NT2/D1 (cell line): ENCODE measurements around the gene SAE1.
"Not testable (repeated sequence)": the region's sequence is repeated elsewhere in the genome, so short reads cannot be mapped to it uniquely, and the experiment has no call there.

Source experiments
- DNase-seq: peaks from one replicate; pipeline ENCODE4 v3.0.0-alpha.2; 2011; ENCODE audit warnings: low read depth, low spot score
- H3K27me3 ChIP-seq: 2 replicates; pipeline ENCODE4 v1.6.0; 2011; ENCODE audit warnings: mild to moderate bottlenecking; ENCODE audit not compliant: insufficient read length, insufficient read depth
- H3K36me3 ChIP-seq: 2 replicates; pipeline ENCODE4 v1.6.1; 2011; ENCODE audit warnings: mild to moderate bottlenecking, low read length, mixed read lengths; ENCODE audit not compliant: insufficient read depth, insufficient read length
- H3K4me1 ChIP-seq: 2 replicates; pipeline ENCODE4 v1.5.1; 2011; ENCODE audit not compliant: insufficient read depth, insufficient read length
- H3K4me3 ChIP-seq: 2 replicates; pipeline ENCODE4 v1.5.1; 2011; ENCODE audit warnings: low read depth; ENCODE audit not compliant: insufficient read length
- H3K9ac ChIP-seq: 2 replicates; pipeline ENCODE4 v1.6.0; 2011; ENCODE audit warnings: low read depth; ENCODE audit not compliant: insufficient read length
- H3K9me3 ChIP-seq: 2 replicates; pipeline ENCODE4 v1.5.1; 2011; ENCODE audit warnings: mild to moderate bottlenecking, low read length; ENCODE audit not compliant: insufficient read depth
- SUZ12 ChIP-seq: IDR thresholded peaks from 2 replicates; pipeline ENCODE4 v1.6.1; 2011; ENCODE audit not compliant: insufficient read length, insufficient read depth; ENCODE audit errors: extremely low read depth
- YY1 ChIP-seq: IDR thresholded peaks from 2 replicates; pipeline ENCODE4 v1.6.1; 2011; ENCODE audit not compliant: insufficient read length, insufficient read depth
- ZNF274 ChIP-seq: IDR thresholded peaks from 2 replicates; pipeline ENCODE4 v1.6.1; 2011; ENCODE audit warnings: mild to moderate bottlenecking, low read depth, low read length

Gene SAE1

GRCh38 chr19:47240996-47241918 is 110.6 kb downstream of the SAE1 start:
- Histone ChIP-seq H3K36me3 (no peaks in the 10 kb centered on the region), H3K4me3 (no peak overlapping the region), H3K9ac (peak overlapping the region; percentile 42), H3K27me3 (peaks cover 37% of the 10 kb centered on the region), H3K9me3 (no peaks in the 10 kb centered on the region), H3K4me1 (peaks cover 14% of the 10 kb centered on the region)
- no peak for TF ChIP-seq ZNF274
- no peak for TF ChIP-seq SUZ12
- no peak for TF ChIP-seq YY1
- no peak for DNase-seq

- no peak for DNase-seq
- no peaks in the 10 kb centered on the region for H3K36me3 ChIP-seq
- peaks cover 14% of the 10 kb centered on the region for H3K4me1 ChIP-seq
- H3K4me3 ChIP-seq, result no peak overlapping the region
- no peak overlapping the region for H3K9ac ChIP-seq
- no peaks in the 10 kb centered on the region for H3K9me3 ChIP-seq
- peaks cover 37% of the 10 kb centered on the region for H3K27me3 ChIP-seq
- TF ChIP-seq YY1 (no peak), SUZ12 (no peak), ZNF274 (no peak)
These were observed 111.4 kb downstream of the SAE1 start for GRCh38 chr19:47241919-47242577.

- H3K27me3 ChIP-seq, result peaks cover 37% of the 10 kb centered on the region
- H3K9ac ChIP-seq, result no peak overlapping the region
- peak overlapping the region; percentile 25 for H3K4me3 ChIP-seq
- no peak for TF ChIP-seq YY1
- no peak for TF ChIP-seq SUZ12
- no peak for TF ChIP-seq ZNF274
- no peak for DNase-seq
- H3K36me3 ChIP-seq, result no peaks in the 10 kb centered on the region
- peaks cover 14% of the 10 kb centered on the region for H3K4me1 ChIP-seq
- no peaks in the 10 kb centered on the region for H3K9me3 ChIP-seq
These were observed 112.7 kb downstream of the SAE1 start for GRCh38 chr19:47243364-47243775.

GRCh38 chr19:47243776-47244547 is 113.3 kb downstream of the SAE1 start:
- H3K9ac ChIP-seq, result peak overlapping the region; percentile 61
- H3K27me3 ChIP-seq, result peaks cover 33% of the 10 kb centered on the region
- no peaks in the 10 kb centered on the region for H3K9me3 ChIP-seq
- TF ChIP-seq YY1, result no peak
- no peak for TF ChIP-seq ZNF274
- no peak for TF ChIP-seq SUZ12
- peak; percentile 84 for DNase-seq
- H3K36me3 ChIP-seq, result no peaks in the 10 kb centered on the region
- peaks cover 14% of the 10 kb centered on the region for H3K4me1 ChIP-seq
- H3K4me3 ChIP-seq, result peak overlapping the region; percentile 25

- no peak overlapping the region for H3K9ac ChIP-seq
- H3K36me3 ChIP-seq, result no peaks in the 10 kb centered on the region
- H3K27me3 ChIP-seq, result peaks cover under 1% of the 10 kb centered on the region
- H3K4me3 ChIP-seq, result no peak overlapping the region
- no peak for DNase-seq
- TF ChIP-seq ZNF274 (no peak), SUZ12 (no peak), YY1 (no peak)
- no peaks in the 10 kb centered on the region for H3K4me1 ChIP-seq
- no peaks in the 10 kb centered on the region for H3K9me3 ChIP-seq
These were observed 116.8 kb downstream of the SAE1 start for GRCh38 chr19:47247308-47247990.

- not testable (repeated sequence) for H3K4me1 ChIP-seq, H3K36me3 ChIP-seq, H3K4me3 ChIP-seq, H3K27me3 ChIP-seq, DNase-seq, H3K9me3 ChIP-seq, H3K9ac ChIP-seq
These were observed 122.4 kb downstream of the SAE1 start for GRCh38 chr19:47253016-47253415.
